ENCODE measurements around the gene CMTR1.

The CMTR1 gene

GRCh38 chr6:37515712-37516075 is 82.7 kb downstream of the CMTR1 start:
- TF ChIP-seq, protein P1, sequence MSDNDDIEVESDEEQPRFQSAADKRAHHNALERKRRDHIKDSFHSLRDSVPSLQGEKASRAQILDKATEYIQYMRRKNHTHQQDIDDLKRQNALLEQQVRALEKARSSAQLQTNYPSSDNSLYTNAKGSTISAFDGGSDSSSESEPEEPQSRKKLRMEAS (IDR thresholded peaks at IDR 0.05; ENCODE audit: low read depth, low read length), result no peak
- TF ChIP-seq, protein P2, sequence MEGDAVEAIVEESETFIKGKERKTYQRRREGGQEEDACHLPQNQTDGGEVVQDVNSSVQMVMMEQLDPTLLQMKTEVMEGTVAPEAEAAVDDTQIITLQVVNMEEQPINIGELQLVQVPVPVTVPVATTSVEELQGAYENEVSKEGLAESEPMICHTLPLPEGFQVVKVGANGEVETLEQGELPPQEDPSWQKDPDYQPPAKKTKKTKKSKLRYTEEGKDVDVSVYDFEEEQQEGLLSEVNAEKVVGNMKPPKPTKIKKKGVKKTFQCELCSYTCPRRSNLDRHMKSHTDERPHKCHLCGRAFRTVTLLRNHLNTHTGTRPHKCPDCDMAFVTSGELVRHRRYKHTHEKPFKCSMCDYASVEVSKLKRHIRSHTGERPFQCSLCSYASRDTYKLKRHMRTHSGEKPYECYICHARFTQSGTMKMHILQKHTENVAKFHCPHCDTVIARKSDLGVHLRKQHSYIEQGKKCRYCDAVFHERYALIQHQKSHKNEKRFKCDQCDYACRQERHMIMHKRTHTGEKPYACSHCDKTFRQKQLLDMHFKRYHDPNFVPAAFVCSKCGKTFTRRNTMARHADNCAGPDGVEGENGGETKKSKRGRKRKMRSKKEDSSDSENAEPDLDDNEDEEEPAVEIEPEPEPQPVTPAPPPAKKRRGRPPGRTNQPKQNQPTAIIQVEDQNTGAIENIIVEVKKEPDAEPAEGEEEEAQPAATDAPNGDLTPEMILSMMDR (IDR thresholded peaks at IDR 0.05; ENCODE audit: low read depth, low read length), result no peak
- TF ChIP-seq POLR2A (IDR thresholded peaks at IDR 0.05; ENCODE audit: extremely low read depth, insufficient read length), result no peak
- TF ChIP-seq MYC (IDR thresholded peaks at IDR 0.05; ENCODE audit: low read depth, low read length), result no peak
- no peak for DNase-seq (ENCODE audit: low read depth)
- no peak overlapping the region for H3K4me3 ChIP-seq (ENCODE audit: low read depth, low read length)

GRCh38 chr6:37516076-37516919 is 83.3 kb downstream of the CMTR1 start:
- H3K4me3 ChIP-seq (ENCODE audit: low read depth, low read length), result no peak overlapping the region
- DNase-seq (ENCODE audit: low read depth), result peak; percentile 58
- TF ChIP-seq, protein P1 (IDR thresholded peaks at IDR 0.05; ENCODE audit: low read depth, low read length), result no peak
- TF ChIP-seq POLR2A (IDR thresholded peaks at IDR 0.05; ENCODE audit: extremely low read depth, insufficient read length) (no peak), MYC (IDR thresholded peaks at IDR 0.05; ENCODE audit: low read depth, low read length) (no peak)
- TF ChIP-seq, protein P2 (IDR thresholded peaks at IDR 0.05; ENCODE audit: low read depth, low read length), result no peak

- DNase-seq (ENCODE audit: low read depth), result no peak
- TF ChIP-seq, protein P2 (IDR thresholded peaks at IDR 0.05; ENCODE audit: low read depth, low read length), result no peak
- TF ChIP-seq MYC (IDR thresholded peaks at IDR 0.05; ENCODE audit: low read depth, low read length), result no peak
- TF ChIP-seq, protein P1 (IDR thresholded peaks at IDR 0.05; ENCODE audit: low read depth, low read length), result no peak
- no peak for TF ChIP-seq POLR2A (IDR thresholded peaks at IDR 0.05; ENCODE audit: extremely low read depth, insufficient read length)
- H3K4me3 ChIP-seq (ENCODE audit: low read depth, low read length), result no peak overlapping the region
These were observed 83.9 kb downstream of the CMTR1 start for GRCh38 chr6:37516920-37517405.

GRCh38 chr6:37517411-37517812 is 84.4 kb downstream of the CMTR1 start:
- no peak overlapping the region for H3K4me3 ChIP-seq (ENCODE audit: low read depth, low read length)
- TF ChIP-seq, protein P1 (IDR thresholded peaks at IDR 0.05; ENCODE audit: low read depth, low read length), result peak; percentile 42; the same call in 1 of the 2 replicates
- no peak for TF ChIP-seq MYC (IDR thresholded peaks at IDR 0.05; ENCODE audit: low read depth, low read length)
- DNase-seq (ENCODE audit: low read depth), result peak; percentile 90

GRCh38 chr6:37518116-37518515 is 85.1 kb downstream of the CMTR1 start:
- no peak overlapping the region for H3K4me3 ChIP-seq (ENCODE audit: low read depth, low read length)
- TF ChIP-seq POLR2A (IDR thresholded peaks at IDR 0.05; ENCODE audit: extremely low read depth, insufficient read length) (no peak), MYC (IDR thresholded peaks at IDR 0.05; ENCODE audit: low read depth, low read length) (no peak)
- TF ChIP-seq, protein P1 (IDR thresholded peaks at IDR 0.05; ENCODE audit: low read depth, low read length), result no peak
- TF ChIP-seq, protein P2 (IDR thresholded peaks at IDR 0.05; ENCODE audit: low read depth, low read length), result no peak

DNA sequence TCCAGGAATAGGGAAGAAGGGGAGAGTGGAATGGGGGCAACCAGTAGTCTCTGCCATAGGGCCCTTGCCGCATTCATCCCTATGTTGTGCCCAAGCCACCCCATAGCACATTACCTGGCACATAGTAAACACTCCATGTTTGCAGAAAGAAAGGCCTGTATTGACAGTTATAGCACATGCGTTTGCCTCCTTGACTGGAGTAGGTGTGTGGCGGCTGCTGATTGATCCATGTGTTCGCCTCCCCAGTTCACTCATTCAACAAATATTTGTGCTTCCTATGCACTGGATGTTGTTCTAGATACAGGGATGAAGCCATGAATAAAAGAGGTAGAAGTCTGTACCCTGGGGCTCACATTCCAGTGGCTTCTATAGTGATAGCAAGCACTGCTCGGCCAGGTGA is 86.4 kb downstream of the CMTR1 start:
- DNase-seq (ENCODE audit: low read depth), result no peak
- no peak overlapping the region for H3K4me3 ChIP-seq (ENCODE audit: low read depth, low read length)
- TF ChIP-seq, protein P1 (IDR thresholded peaks at IDR 0.05; ENCODE audit: low read depth, low read length), result no peak
- TF ChIP-seq, protein P2 (IDR thresholded peaks at IDR 0.05; ENCODE audit: low read depth, low read length), result no peak

More at GRCh38 chr6:37518116-37518515, 85.1 kb downstream of the CMTR1 start:
- no peak for DNase-seq (ENCODE audit: low read depth)
